Kidney epithelial cell (primary cell): Measurements from ENCODE around the gene ALPP. TPM values are rescaled to one million over a fixed set of nuclear protein-coding genes. Genes with fewer than 3 reads are reported as not detected.
"Not testable (repeated sequence)": the region's sequence is repeated elsewhere in the genome, so short reads cannot be mapped to it uniquely, and the experiment has no call there.

Source experiments
- DNase-seq: peaks from one replicate; pipeline ENCODE4 v3.0.0-alpha.2; 2010; ENCODE audit warnings: low read depth
- H3K27me3 ChIP-seq: 2 replicates; pipeline ENCODE4 v1.6.0; 2011; ENCODE audit warnings: low read length; ENCODE audit not compliant: control insufficient read depth, insufficient read depth
- H3K36me3 ChIP-seq: 2 replicates; pipeline ENCODE4 v1.5.1; 2011; ENCODE audit warnings: low read length; ENCODE audit not compliant: control insufficient read depth, insufficient read depth
- H3K4me3 ChIP-seq: 2 replicates; pipeline ENCODE4 v1.5.1; 2011; ENCODE audit warnings: low read depth, mild to moderate bottlenecking, control low read depth, low read length
- total RNA-seq: library from RNA; depleted of rRNA; stranded (reverse); fragments of >200 nt; gene quantifications from 2 replicates; pipeline ENCODE4 v1.2.3, GENCODE V29; 2015
- TF ChIP-seq, protein P1 (sequence below): IDR thresholded peaks from 2 replicates; pipeline ENCODE4 v1.5.1; 2011; ENCODE audit warnings: mild to moderate bottlenecking, moderate library complexity, low read length, control low read depth, inconsistent platforms; ENCODE audit not compliant: insufficient read depth, poor library complexity, severe bottlenecking

ALPP gene
- total RNA-seq, 1 donor from 2014 or later: not detected

DNA sequence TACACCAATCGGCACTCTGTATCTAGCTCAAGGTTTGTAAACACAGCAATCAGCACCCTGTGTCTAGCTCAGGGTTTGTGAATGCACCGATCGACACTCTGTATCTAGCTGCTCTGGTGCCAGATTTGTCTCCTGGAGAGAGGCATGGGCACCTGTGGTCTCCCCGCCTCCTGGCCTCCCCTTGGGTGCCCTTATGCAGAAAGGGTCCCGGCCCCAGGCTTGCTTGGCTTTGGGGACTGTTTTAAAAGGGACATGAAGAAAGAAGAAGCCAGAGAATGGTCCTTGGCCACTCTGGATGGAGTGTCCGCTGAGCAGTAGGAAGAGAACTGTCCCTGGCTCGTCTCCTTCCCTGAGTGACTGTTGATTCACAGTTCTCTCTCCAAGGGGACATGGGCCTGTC is 11.5 kb upstream of the ALPP start:
- no peak overlapping the region for H3K4me3 ChIP-seq
- no peaks in the 10 kb centered on the region for H3K36me3 ChIP-seq
- DNase-seq: no peak
- H3K27me3 ChIP-seq: peaks cover 5% of the 10 kb centered on the region
- TF ChIP-seq, protein P1, sequence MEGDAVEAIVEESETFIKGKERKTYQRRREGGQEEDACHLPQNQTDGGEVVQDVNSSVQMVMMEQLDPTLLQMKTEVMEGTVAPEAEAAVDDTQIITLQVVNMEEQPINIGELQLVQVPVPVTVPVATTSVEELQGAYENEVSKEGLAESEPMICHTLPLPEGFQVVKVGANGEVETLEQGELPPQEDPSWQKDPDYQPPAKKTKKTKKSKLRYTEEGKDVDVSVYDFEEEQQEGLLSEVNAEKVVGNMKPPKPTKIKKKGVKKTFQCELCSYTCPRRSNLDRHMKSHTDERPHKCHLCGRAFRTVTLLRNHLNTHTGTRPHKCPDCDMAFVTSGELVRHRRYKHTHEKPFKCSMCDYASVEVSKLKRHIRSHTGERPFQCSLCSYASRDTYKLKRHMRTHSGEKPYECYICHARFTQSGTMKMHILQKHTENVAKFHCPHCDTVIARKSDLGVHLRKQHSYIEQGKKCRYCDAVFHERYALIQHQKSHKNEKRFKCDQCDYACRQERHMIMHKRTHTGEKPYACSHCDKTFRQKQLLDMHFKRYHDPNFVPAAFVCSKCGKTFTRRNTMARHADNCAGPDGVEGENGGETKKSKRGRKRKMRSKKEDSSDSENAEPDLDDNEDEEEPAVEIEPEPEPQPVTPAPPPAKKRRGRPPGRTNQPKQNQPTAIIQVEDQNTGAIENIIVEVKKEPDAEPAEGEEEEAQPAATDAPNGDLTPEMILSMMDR: no peak

DNA sequence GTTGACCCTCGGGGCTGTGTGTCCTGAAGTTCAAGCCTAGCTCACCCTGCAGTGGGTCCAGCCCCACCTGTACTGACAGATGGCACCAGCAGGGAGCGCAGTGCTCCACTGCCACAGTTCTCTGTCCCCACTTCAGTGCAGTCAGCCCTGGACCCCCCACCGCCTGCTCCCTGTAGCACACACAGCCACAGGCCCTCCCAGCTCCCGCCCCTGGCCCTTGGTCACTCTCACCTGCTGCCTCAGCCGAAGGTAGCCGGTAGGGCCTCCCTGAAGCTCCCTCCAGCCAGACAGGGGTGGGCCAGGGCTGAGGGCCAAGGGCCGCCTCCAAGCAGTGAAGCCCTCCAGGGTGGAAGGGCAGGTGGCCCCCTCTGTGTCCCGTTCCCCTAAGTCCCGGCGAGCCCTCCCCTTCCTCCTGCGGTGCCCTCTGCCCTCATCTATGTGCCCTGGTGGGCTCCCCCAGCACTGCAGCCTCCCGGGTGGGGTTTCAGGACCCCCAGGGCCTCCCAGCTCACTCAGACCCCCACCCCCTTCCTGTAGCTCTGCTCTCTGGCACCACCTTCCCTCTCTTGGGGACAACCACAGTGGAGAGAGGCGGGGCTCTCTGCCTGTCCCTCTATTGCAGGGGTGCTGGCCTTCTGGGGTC is 10.8 kb upstream of the ALPP start:
- Histone ChIP-seq H3K36me3 (no peaks in the 10 kb centered on the region), H3K27me3 (peaks cover 5% of the 10 kb centered on the region), H3K4me3 (no peak overlapping the region)
- TF ChIP-seq, protein P1: no peak
- DNase-seq: no peak

DNA sequence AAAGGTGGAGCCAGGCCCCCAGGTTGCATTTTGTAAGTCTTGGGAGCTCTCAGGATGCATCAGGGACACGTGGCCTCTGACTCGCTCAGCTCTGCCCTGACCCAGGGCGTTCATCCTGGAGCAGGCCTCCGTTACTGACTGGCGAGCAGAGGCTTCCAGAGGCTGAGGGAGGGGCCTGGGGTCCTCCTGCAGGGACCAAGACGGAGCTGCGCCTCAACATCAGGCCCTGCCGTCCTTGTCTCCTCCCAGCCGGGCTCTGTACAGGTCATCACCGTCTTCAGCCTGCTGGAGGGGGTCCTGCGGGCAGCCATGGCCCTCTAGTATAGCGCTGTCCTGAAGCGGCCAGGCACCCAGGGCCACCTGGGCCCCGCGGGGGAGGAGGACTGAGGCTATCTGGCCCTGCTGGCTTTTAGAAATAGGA is 10.2 kb upstream of the ALPP start:
- H3K36me3 ChIP-seq: no peaks in the 10 kb centered on the region
- DNase-seq: no peak
- peaks cover 5% of the 10 kb centered on the region for H3K27me3 ChIP-seq
- TF ChIP-seq, protein P1: no peak
- no peak overlapping the region for H3K4me3 ChIP-seq

DNA sequence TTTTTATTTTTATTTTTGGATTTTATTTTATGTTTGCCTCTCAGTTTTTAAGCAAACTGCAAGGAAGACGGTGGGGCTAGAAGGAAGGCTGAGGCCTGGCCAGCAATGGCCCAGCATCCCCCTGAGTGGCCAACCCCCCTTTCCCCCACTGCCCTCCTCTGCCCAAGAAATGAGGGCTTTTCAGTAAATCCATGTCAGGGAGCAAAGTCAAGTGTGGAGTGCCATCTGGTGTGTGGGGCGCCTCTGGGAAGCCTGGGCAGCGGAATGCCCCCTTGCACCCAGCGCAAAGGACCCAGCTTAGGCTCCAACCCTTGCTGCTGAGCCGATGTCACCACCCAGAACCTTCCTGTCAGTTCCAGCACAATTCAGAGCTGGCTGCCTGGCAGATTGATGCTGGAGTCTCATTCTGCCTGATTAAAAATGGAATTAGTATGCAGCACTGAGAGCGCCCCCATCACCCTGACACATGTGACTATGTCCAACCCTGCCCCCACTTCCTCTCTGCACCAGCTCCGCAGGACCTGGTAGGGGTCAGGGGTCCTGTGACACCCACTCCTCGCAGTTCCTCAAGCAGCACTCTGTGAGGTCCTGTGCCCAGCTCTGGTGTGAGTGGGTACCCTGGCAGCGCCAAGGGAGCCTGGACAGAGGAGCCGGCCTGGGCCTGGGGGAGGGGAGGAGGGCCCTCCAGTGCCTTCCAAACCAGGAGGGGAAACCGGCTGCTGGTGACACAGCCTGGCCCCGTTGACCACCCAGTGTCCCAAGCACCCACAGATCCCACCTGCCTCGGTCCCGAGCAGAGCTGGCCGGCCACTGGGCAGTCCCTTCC is 9.2 kb upstream of the ALPP start:
- TF ChIP-seq, protein P1: no peak
- Histone ChIP-seq H3K36me3 (no peaks in the 10 kb centered on the region), H3K27me3 (peaks cover 7% of the 10 kb centered on the region), H3K4me3 (no peak overlapping the region)
- DNase-seq: no peak

DNA sequence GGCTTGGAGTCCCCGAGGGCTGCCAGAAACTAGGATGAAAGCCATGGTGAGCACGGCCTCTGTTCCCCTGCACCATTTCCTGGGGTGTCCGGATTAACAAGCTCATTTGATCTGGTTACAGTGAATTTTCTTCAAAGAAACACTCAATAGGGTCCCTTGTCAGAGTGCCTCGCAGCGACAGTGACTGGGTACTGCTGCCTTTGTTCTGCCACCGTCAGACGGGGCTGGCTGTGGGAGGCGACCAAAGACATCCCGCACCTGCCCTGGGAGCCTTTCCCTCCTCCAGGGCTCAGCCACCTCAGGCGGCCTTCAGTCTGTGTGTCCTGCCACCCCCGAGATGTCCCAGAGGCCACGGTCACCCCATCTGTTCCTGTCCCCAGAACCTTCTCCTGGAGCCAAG is 8.5 kb upstream of the ALPP start:
- not testable (repeated sequence) for DNase-seq, H3K4me3 ChIP-seq, H3K27me3 ChIP-seq

DNA sequence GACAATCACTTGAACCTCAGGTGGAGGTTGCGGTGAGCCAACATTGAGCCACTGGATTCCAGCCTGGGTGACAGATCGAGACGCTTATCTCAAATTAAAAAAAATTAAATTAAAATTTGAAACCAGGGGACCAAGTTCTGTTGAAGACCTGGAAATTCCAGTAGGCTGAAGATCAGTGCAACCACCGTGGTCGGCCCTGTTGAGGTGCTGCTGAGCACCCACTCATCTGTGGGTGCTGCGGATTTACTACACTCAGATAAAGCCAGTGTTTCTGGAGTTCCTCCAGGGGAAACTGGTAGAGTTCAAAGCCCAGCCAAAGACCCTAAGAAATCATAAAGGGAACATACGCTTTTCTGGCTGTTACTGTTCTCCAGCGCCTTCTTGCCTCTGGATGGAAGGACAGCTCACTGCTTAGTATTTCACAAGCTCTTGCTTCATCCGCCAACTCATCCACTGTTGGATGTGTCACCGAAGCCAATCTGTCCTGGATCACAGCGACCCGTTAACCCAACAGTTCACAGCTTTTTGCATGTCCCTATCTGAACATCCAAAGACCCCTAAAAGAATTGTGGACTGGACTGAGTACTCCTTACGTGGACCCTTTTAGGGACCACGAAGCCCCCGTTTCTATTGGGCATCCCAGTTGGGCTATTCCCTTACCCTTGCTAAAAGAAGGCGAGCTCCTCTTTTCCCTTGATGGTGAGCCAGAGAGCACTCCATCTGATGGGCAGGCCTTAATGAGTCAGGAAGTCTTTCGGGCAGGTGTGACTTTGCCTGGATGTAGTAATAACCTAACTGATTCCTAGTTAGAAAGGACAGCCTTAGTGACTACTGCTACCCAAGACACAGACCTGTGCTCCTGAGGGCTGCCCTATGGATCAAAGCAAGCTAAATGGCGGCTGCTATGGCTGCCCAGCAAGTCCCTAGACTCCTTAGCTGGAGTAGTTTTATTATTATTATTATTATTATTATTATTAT is 6.0 kb upstream of the ALPP start:
- no peak for DNase-seq
- Histone ChIP-seq H3K27me3 (peaks cover 5% of the 10 kb centered on the region), H3K4me3 (no peak overlapping the region), H3K36me3 (no peaks in the 10 kb centered on the region)
- TF ChIP-seq, protein P1: no peak

More for the DNA sequence above, 8.5 kb upstream of the ALPP start:
- not testable (repeated sequence) for H3K36me3 ChIP-seq
